Measurements from ENCODE around the gene ANKRD33B.
A peak's percentile ranks its signal among the peaks of the same experiment; 100 is the strongest.
"Not testable (repeated sequence)": the region's sequence is repeated elsewhere in the genome, so short reads cannot be mapped to it uniquely, and the experiment has no call there.

ANKRD33B gene

DNA sequence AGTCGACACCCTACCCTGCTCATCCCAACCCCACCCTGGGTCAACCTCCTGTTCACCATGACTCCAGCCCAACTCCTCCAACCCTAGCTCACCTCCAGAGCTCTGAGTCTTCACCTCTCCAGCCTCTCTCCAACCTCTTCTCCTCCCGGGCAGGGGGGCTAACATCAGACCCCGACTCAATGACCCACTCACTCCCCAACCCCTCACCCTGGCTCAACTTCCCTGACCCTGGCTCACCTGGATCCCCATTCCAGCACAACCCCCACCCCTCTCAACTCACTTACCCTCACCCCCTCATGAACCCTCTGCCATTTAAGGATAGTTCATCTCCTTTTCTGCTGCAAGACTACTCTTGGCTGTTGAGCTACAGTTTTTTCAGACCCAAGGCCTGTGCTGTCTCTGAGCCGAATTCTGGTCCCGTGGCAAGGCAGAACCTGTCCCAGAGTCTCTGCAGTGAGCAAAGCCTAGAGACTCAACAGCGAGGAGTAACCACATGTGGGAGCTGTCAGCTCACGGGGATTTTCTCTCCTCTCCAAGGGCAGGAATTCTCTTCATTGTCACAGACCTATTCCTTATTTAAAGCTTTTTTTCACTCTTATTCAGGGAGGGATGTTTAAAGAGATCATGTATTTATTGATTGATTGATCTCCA, 29.8 kb downstream of the ANKRD33B start:
- DNase-seq (ENCODE audit: low read depth): peak; percentile 27

GRCh38 chr5:10594591-10595210, 30.8 kb downstream of the ANKRD33B start:
- DNase-seq (ENCODE audit: low read depth): peak; percentile 73

- DNase-seq (ENCODE audit: low read depth): peak; percentile 18
Measured at GRCh38 chr5:10595293-10595671, 31.4 kb downstream of the ANKRD33B start.

DNA sequence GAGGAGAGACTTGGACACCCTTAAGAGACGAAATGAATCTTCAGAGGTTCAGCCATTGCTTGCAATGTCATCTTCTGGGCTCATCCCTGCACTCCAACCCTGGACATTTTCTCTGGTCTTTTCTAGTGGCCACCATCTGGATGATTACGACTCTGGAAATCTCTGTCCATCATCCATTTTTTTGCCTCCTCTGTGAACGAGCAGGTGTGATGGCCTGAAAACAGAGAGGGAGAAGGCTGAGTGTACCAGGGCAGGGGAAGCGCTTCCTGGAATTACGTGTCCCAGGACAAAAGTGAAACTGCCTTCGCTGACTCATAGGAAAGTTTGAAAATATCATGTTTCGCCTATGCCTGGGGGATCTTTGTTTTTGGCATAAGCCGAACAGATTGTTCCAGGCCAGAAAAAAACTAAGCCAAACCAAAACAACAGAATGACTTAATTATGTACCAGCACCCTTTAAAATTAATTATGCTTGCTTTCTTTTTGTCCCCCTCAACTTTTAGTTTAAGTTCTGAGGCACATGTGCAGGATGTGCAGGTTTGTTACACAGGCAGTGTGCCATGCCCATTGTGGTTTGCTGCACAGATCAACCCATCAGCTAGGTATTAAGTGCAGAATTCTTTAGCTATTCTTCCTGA, 31.9 kb downstream of the ANKRD33B start:
- peak; percentile 81 for DNase-seq (ENCODE audit: low read depth)

DNA sequence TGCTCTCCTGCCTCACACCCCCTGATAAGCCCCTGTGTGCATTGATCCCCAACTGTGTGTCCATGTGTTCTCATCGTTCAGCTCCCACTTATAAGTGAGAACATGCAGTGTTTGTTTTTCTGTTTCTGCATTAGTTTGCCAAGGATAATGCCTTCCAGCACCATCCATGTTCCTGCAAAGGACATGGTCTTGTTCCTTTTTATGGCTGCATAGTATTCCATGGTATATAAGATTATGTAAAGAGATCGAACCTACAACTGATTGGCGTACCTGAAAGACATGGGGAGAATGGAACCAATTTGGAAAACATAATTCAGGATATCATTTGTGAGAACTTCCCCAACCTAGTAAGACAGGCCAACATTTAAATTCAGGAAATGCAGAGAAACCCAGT, 32.4 kb downstream of the ANKRD33B start:
- DNase-seq (ENCODE audit: low read depth): no peak

DNA sequence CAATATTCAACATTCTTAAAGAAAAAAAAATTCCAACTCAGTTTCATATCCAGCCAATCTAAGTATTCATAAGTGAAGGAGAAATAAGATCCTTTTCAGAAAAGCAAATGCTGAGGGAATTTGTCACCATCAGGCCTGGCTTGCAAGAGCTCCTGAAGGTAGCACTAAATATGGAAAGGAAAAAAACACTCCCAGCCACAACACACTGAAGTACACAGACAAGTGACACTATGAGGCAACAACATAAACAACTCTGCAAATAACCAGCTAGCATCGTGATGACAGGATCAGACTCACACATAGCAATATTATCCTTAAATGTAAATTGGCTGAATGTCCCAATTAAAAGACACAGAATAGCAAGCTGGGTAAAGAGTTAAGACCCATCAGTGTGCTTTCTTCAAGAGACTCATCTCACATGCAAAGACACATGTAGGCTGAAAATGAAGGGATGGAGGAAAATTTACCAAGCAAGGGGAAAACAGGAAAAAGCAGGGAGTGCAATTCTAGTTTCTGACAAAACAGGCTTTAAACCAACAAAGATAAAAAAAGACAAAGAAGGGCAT, 33.1 kb downstream of the ANKRD33B start:
- no peak for DNase-seq (ENCODE audit: low read depth)

DNA sequence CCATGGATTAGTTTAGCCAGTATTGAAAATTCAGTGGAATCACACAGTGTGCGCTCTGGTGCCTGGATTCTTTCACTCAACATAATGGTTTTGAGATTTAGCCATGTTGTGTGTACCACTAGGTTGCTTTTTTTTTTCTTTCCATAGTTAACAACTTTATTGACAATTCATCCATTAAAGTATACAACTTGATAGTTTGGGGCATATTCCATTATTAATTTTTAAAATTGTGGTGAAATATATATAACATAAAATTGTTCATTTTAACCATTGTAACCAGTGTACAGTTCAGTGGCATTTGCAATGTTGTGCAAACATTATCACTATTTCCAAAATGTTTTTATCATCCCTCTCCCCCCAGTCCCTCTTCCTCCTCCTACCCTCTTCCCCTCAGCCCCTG, 35.2 kb downstream of the ANKRD33B start:
- DNase-seq (ENCODE audit: low read depth): no peak

DNA sequence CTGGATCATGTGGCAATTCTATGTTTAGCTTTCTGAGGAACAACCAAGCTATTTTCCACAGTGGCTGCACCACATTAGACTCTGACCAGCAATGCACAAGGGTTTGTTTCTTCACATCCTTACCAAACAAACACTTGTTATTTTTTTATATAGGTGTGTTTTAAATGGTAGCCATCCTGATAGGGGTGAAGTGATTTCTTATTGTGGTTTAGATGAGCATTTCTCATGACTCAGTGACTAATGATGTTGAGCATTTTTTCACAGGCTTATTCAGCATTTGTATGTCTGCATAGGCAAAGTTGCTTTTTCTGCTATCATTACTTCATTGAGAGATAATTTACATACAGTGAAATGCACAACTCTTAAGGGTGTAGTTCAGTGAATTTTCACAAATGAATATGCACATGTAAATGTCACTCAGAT, 36.0 kb downstream of the ANKRD33B start:
- peak; percentile 85 for DNase-seq (ENCODE audit: low read depth)

GRCh38 chr5:10600626-10601245, 36.9 kb downstream of the ANKRD33B start:
- no peak for DNase-seq (ENCODE audit: low read depth)

- peak; percentile 78 for DNase-seq (ENCODE audit: low read depth)
Measured at GRCh38 chr5:10601246-10602030, 37.6 kb downstream of the ANKRD33B start.

- no peak for DNase-seq (ENCODE audit: low read depth)
Measured at GRCh38 chr5:10602031-10602806, 38.3 kb downstream of the ANKRD33B start.

- DNase-seq (ENCODE audit: low read depth): no peak
Measured at GRCh38 chr5:10604975-10605374, 41.1 kb downstream of the ANKRD33B start.

- DNase-seq (ENCODE audit: low read depth): not testable (repeated sequence)
Measured at GRCh38 chr5:10606632-10607022, 42.8 kb downstream of the ANKRD33B start.

DNA sequence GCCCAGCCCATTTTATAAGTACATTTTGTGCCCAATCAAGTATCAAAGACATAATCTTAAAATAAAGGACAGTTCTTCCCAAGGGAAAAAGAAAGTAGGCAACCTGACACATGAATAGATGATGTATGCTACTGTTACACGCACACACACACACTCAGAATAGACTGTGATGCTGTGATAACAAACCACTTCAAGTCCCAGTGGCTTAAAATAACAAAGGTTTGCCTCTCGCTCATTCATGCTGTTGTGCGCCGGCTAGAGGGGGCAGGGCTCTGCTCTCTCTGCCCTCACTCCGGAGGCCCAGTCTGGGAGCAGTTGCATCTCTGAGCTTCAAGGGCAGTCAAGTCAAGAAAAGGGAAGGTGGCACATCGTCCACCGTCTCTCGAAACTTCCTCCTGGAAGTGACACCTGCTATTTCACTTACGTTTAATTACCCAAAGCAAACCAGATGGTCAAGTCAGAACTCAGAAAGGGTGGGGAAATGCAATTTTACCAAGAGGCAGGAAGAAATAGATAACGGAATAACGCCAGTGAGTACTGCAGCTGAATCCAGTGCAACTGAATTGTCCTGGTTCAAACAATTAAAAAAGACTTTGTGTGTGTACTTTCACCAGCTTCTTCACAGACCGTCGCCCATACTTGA, 43.3 kb downstream of the ANKRD33B start:
- DNase-seq (ENCODE audit: low read depth): peak; percentile 46

GRCh38 chr5:10607666-10608073, 43.8 kb downstream of the ANKRD33B start:
- DNase-seq (ENCODE audit: low read depth): peak; percentile 87

GRCh38 chr5:10608081-10608480, 44.2 kb downstream of the ANKRD33B start:
- not testable (repeated sequence) for DNase-seq (ENCODE audit: low read depth)

GRCh38 chr5:10610058-10610457, 46.2 kb downstream of the ANKRD33B start:
- DNase-seq (ENCODE audit: low read depth): no peak

DNA sequence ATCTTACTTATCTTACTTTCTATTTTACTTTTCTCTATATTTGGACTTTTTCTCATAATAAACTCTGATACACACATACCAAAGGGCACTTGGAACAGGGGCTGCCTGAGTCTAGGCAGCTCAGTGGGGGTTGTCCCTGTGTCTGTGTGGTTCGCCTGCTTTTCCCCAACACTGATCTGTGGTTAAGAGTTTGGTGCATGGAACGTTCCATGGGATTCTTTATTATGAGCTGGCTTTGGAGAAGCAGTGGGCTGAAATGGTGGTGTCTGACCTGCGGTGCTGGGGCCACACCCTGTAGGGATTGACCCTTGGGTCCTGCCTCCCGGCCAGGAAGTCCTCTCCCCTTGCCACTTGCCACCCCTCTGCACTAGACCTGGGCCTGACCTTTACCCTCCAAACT, 47.4 kb downstream of the ANKRD33B start:
- DNase-seq (ENCODE audit: low read depth): peak; percentile 28

DNA sequence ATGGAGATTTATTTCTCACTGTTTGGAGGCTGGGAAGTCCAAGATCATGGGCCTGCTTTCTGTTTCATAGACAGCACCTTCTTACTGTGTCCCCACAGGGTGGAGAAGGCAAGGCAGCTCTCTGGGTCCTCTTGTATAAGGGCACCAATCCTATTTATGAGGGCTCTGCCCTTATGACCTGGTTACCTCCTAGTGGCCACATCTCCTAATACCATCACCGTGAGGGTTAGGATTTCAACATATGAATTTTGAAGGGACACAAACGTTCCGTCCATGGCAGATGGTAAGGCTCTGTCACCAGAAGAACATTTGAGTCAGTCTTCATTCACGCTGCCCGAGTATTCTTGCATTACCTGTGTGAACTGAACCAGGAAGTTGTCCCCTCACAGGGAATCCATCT, 48.4 kb downstream of the ANKRD33B start:
- no peak for DNase-seq (ENCODE audit: low read depth)

DNA sequence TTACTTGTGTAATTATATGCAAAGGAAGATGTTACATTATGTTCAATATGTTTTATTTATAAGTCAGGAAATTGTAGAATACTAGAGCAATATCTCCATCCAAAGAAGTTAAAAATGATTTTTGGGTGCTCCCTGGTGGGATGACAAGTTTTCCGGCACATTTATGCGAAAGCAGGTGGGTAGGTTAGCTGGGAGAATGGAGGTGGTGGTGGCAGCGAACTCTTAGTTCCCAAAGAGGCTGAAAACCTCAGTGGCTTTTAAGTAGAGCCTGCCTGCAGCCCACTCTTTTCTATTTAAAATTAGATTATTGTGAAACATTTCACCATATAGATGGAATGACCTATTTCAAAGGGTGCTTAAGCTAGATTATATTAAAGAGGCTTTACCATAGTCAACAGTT, 51.8 kb downstream of the ANKRD33B start:
- DNase-seq (ENCODE audit: low read depth): no peak

DNA sequence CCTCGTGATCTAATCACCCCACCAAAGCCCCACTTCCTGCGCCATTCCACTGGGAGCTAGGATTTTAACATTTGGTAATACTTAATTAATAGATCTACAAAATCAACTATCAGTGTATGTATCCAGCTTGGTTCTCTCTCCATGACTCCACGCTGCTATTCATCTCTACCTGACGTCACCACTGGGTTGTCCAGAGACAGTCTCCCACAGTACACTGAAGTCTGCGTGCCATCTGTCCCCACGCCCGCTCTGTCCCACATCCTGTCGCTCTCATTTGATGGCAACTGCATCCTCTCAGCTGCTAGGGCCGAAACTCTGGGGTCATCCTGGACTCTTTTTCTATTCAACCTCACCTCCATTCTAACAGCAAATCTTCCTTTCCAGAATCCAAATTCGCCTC, 53.2 kb downstream of the ANKRD33B start:
- no peak for DNase-seq (ENCODE audit: low read depth)

Data from amniotic epithelial cell (primary cell).